ENCODE results near the gene BCAS3.

DNA sequence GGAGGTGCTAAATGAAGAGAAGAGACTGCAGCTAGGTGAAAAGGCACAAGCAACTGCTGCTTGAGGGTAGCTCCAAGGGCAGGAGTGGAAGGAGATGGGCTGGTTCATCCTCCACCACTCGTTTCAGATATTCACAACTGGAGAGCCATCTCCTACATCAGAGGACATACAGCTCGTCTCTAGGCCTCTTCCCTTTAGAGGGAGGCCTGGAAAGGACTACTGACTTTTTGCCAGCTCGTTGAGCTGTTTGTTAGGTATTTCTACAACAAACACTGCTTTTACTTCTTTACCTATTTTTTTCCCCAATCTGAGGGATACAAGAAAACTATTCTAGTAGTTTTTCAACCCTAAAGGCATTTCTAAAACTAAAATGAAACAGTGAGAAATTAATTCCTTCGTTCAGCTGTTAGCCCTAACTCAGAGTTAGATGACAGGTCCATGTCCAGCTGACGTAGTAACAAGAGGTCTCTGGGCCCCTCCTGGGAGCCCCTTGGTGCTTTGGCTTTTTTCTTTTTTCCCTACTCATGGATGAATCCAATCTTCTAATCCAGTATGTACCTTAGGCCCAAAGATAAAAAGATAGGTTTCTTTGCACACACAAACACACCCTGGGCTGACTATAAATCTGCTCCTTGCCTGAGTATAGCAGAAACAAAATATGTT lies 674.2 kb downstream of the BCAS3 start:
- no peak for TF ChIP-seq RAD21 (IDR thresholded peaks at IDR 0.05)
- TF ChIP-seq JUND (IDR thresholded peaks at IDR 0.05), result no peak
- TF ChIP-seq, protein P1, sequence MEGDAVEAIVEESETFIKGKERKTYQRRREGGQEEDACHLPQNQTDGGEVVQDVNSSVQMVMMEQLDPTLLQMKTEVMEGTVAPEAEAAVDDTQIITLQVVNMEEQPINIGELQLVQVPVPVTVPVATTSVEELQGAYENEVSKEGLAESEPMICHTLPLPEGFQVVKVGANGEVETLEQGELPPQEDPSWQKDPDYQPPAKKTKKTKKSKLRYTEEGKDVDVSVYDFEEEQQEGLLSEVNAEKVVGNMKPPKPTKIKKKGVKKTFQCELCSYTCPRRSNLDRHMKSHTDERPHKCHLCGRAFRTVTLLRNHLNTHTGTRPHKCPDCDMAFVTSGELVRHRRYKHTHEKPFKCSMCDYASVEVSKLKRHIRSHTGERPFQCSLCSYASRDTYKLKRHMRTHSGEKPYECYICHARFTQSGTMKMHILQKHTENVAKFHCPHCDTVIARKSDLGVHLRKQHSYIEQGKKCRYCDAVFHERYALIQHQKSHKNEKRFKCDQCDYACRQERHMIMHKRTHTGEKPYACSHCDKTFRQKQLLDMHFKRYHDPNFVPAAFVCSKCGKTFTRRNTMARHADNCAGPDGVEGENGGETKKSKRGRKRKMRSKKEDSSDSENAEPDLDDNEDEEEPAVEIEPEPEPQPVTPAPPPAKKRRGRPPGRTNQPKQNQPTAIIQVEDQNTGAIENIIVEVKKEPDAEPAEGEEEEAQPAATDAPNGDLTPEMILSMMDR (IDR thresholded peaks at IDR 0.05; ENCODE audit: low read depth, low read length, missing input control), result no peak
- no peak for TF ChIP-seq SP1 (IDR thresholded peaks at IDR 0.05)
- TF ChIP-seq EGR1 (IDR thresholded peaks at IDR 0.05; ENCODE audit: low read depth in 2 of 2), result no peak
- no peak for TF ChIP-seq TAF1 (conservative IDR thresholded peaks at IDR 0.05)
- TF ChIP-seq, protein P2, sequence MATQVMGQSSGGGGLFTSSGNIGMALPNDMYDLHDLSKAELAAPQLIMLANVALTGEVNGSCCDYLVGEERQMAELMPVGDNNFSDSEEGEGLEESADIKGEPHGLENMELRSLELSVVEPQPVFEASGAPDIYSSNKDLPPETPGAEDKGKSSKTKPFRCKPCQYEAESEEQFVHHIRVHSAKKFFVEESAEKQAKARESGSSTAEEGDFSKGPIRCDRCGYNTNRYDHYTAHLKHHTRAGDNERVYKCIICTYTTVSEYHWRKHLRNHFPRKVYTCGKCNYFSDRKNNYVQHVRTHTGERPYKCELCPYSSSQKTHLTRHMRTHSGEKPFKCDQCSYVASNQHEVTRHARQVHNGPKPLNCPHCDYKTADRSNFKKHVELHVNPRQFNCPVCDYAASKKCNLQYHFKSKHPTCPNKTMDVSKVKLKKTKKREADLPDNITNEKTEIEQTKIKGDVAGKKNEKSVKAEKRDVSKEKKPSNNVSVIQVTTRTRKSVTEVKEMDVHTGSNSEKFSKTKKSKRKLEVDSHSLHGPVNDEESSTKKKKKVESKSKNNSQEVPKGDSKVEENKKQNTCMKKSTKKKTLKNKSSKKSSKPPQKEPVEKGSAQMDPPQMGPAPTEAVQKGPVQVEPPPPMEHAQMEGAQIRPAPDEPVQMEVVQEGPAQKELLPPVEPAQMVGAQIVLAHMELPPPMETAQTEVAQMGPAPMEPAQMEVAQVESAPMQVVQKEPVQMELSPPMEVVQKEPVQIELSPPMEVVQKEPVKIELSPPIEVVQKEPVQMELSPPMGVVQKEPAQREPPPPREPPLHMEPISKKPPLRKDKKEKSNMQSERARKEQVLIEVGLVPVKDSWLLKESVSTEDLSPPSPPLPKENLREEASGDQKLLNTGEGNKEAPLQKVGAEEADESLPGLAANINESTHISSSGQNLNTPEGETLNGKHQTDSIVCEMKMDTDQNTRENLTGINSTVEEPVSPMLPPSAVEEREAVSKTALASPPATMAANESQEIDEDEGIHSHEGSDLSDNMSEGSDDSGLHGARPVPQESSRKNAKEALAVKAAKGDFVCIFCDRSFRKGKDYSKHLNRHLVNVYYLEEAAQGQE (IDR thresholded peaks at IDR 0.05), result no peak
- TF ChIP-seq YY1 (IDR thresholded peaks at IDR 0.05), result no peak
- TF ChIP-seq RXRA (IDR thresholded peaks at IDR 0.05), result no peak
